Activated CD8-positive, alpha-beta memory T cell treated with anti-CD3 and anti-CD28 coated beads for 4 hours (primary cell): Measurements from ENCODE around the gene DND1.
"Not testable (repeated sequence)": the region's sequence is repeated elsewhere in the genome, so short reads cannot be mapped to it uniquely, and the experiment has no call there.

Experiments
- DNase-seq, 2 donors: peaks; one replicate each; pipeline ENCODE4 v3.0.0-alpha.2; 2020; ENCODE audit warnings: low read depth in 2 of 2

Gene DND1

GRCh38 chr5:140673187-140673976, at the start of gene DND1:
DND1 (minus strand) TSS chr5:140673576; CDS start chr5:140673542, 34 bp downstream.
- no peak for DNase-seq

GRCh38 chr5:140721395-140721794, 48.0 kb upstream of the DND1 start:
- DNase-seq, result not testable (repeated sequence)

- DNase-seq, result not testable (repeated sequence)
Measured at GRCh38 chr5:140720738-140721137, 47.4 kb upstream of the DND1 start.

- DNase-seq, result no peak
Measured at GRCh38 chr5:140718266-140718592, 44.9 kb upstream of the DND1 start.

- not testable (repeated sequence) for DNase-seq
Measured at GRCh38 chr5:140716238-140716637, 42.9 kb upstream of the DND1 start.

- DNase-seq, result no peak
Measured at GRCh38 chr5:140713562-140714094, 40.3 kb upstream of the DND1 start.

- no peak for DNase-seq
Measured at GRCh38 chr5:140711794-140712193, 38.4 kb upstream of the DND1 start.

GRCh38 chr5:140710899-140711552, 37.6 kb upstream of the DND1 start:
- peak; percentile 83 to 87 for DNase-seq

- not testable (repeated sequence) for DNase-seq
Measured at GRCh38 chr5:140708787-140709186, 35.4 kb upstream of the DND1 start.

- DNase-seq, result no peak
Measured at GRCh38 chr5:140707812-140708211, 34.4 kb upstream of the DND1 start.

GRCh38 chr5:140700177-140701144, 27.1 kb upstream of the DND1 start, which contains the start of gene ZMAT2:
ZMAT2 (plus strand) TSS chr5:140700447; CDS start chr5:140700461, 14 bp downstream.
- DNase-seq, result peak; percentile 85 to 91

GRCh38 chr5:140696891-140697492, 23.6 kb upstream of the DND1 start:
- no peak for DNase-seq

- no peak for DNase-seq
Measured at GRCh38 chr5:140694276-140694675, 20.9 kb upstream of the DND1 start.

GRCh38 chr5:140690941-140691924, 17.9 kb upstream of the DND1 start, which contains the start of the genes HARS1 and HARS2:
HARS1 (minus strand) TSS chr5:140691370; CDS start chr5:140691304, 66 bp downstream.
HARS2 (plus strand) TSS chr5:140691455; CDS start chr5:140691649, 194 bp downstream.
- DNase-seq, result peak; percentile 60 to 70

- DNase-seq, result no peak
Measured at GRCh38 chr5:140690376-140690932, 17.1 kb upstream of the DND1 start.

GRCh38 chr5:140678993-140679392, 5.6 kb upstream of the DND1 start:
- no peak for DNase-seq

- no peak for DNase-seq
Measured at GRCh38 chr5:140677947-140678346, 4.6 kb upstream of the DND1 start.

- no peak for DNase-seq
Measured at GRCh38 chr5:140674629-140675028, 1.3 kb upstream of the DND1 start.

GRCh38 chr5:140674211-140674610, 835 bp upstream of the DND1 start:
- DNase-seq, result no peak
